GM12891 (cell line): ENCODE results near the gene SND1.

Experiments
- POLR2A ChIP-seq: IDR thresholded peaks from 2 replicates; pipeline ENCODE4 v1.6.1; 2011; ENCODE audit warnings: low read depth, low read length, control low read depth
- POLR2AphosphoS5 ChIP-seq: IDR thresholded peaks from 2 replicates; pipeline ENCODE4 v1.6.1; 2011; ENCODE audit warnings: low read depth, low read length, control low read depth
- POU2F2 ChIP-seq: IDR thresholded peaks from 2 replicates; pipeline ENCODE4 v1.6.1; 2011; ENCODE audit warnings: low read depth, mild to moderate bottlenecking, control low read depth, low read length, moderate library complexity
- SPI1 ChIP-seq: IDR thresholded peaks from 2 replicates; pipeline ENCODE4 v1.6.1; 2011; ENCODE audit warnings: low read depth, low read length, control low read depth
- TAF1 ChIP-seq: IDR thresholded peaks from 2 replicates; pipeline ENCODE4 v1.6.1; 2011; ENCODE audit warnings: low read depth, low read length, control low read depth

DNA sequence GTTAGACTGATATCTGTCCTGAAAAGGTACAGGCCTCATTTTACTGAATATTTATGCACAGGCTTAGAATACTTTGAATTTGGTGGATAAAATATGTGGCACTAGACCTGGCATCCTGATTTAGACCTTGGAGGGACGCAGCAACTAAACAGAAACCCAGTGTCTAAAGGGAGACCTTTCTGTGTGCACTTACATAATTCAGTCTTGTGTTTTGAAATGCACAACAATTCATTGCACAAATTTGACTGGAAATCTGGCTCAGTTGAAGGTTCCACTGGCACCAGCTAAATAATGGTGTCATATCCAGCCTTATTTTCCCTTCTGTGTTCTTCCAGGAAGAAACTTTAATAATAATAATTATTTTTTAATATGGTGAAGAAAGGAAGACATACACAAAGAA is 142.1 kb downstream of the SND1 start:
- TF ChIP-seq TAF1 (no peak), POLR2AphosphoS5 (no peak), POLR2A (no peak), POU2F2 (no peak), SPI1 (no peak)
